HG02678 (cell line): ENCODE measurements around the gene AK2.
"Not testable (repeated sequence)": the region's sequence is repeated elsewhere in the genome, so short reads cannot be mapped to it uniquely, and the experiment has no call there.

Source experiments
- ATAC-seq: cut with Tn5 transposase; IDR thresholded peaks from one replicate; pipeline ENCODE4 v1.9.1; 2021; ENCODE audit warnings: mild to moderate bottlenecking, moderate library complexity; ENCODE audit not compliant: unreplicated experiment

The AK2 gene

GRCh38 chr1:33036526-33037503 lies at the start of gene AK2:
AK2 (minus strand) TSS chr1:33036883; CDS start chr1:33036828, 55 bp downstream.
- peak; percentile 99 for ATAC-seq

GRCh38 chr1:33086384-33086850 lies 49.7 kb upstream of the AK2 start:
- no peak for ATAC-seq

- no peak for ATAC-seq
These were observed 48.6 kb upstream of the AK2 start for GRCh38 chr1:33085332-33085731.

GRCh38 chr1:33082575-33083108 lies 46.0 kb upstream of the AK2 start:
- no peak for ATAC-seq

GRCh38 chr1:33081554-33082305 lies 45.0 kb upstream of the AK2 start:
- ATAC-seq = peak; percentile 1

- peak; percentile 95 for ATAC-seq
These were observed 44.3 kb upstream of the AK2 start, which contains the start of gene AZIN2 for GRCh38 chr1:33080885-33081553. AZIN2 (plus strand) TSS chr1:33081153; CDS start chr1:33082250, 1,097 bp downstream.

GRCh38 chr1:33080373-33080772 lies 43.7 kb upstream of the AK2 start:
- no peak for ATAC-seq

GRCh38 chr1:33078030-33078591 lies 41.4 kb upstream of the AK2 start:
- ATAC-seq = no peak

GRCh38 chr1:33074193-33074945 lies 37.7 kb upstream of the AK2 start:
- no peak for ATAC-seq

- no peak for ATAC-seq
These were observed 36.0 kb upstream of the AK2 start for GRCh38 chr1:33072707-33073106.

GRCh38 chr1:33070628-33071027 lies 33.9 kb upstream of the AK2 start:
- no peak for ATAC-seq

- ATAC-seq = not testable (repeated sequence)
These were observed 31.4 kb upstream of the AK2 start for GRCh38 chr1:33068108-33068507.

GRCh38 chr1:33066477-33066876 lies 29.8 kb upstream of the AK2 start:
- ATAC-seq = not testable (repeated sequence)

- ATAC-seq = no peak
These were observed 28.6 kb upstream of the AK2 start for GRCh38 chr1:33065301-33065700.

GRCh38 chr1:33064284-33064683 lies 27.6 kb upstream of the AK2 start:
- ATAC-seq = not testable (repeated sequence)

- ATAC-seq = no peak
These were observed 25.2 kb upstream of the AK2 start for GRCh38 chr1:33061834-33062233.

- ATAC-seq = no peak
These were observed 23.9 kb upstream of the AK2 start for GRCh38 chr1:33060579-33061083.

GRCh38 chr1:33057095-33057494 lies 20.4 kb upstream of the AK2 start:
- ATAC-seq = no peak

GRCh38 chr1:33056426-33056825 lies 19.7 kb upstream of the AK2 start:
- ATAC-seq = no peak
